Measurements from ENCODE around the gene DOCK2.

Gene DOCK2

GRCh38 chr5:170105642-170106611 is 468.9 kb downstream of the DOCK2 start, which contains the start of gene FOXI1:
TSS of gene FOXI1 (plus strand) at chr5:170105897. CDS start at chr5:170105958, 61 bp downstream.
- no peak for TF ChIP-seq TAF1 (IDR thresholded peaks at IDR 0.05; ENCODE audit: borderline replicate concordance, insufficient read depth, low read length)
- no peak for TF ChIP-seq FOXP2 (optimal IDR thresholded peaks at IDR 0.05; ENCODE audit: borderline replicate concordance, extremely low read depth, extremely low read length, insufficient read depth)
- no peak for TF ChIP-seq POLR2AphosphoS5 (IDR thresholded peaks at IDR 0.05; ENCODE audit: low read depth, low read length)
- no peak for TF ChIP-seq SIN3A (IDR thresholded peaks at IDR 0.05; ENCODE audit: borderline replicate concordance, insufficient read depth, low read length)
- no peak for TF ChIP-seq REST (IDR thresholded peaks at IDR 0.05; ENCODE audit: insufficient read depth in 1 of 2, low read depth in 2 of 2, low read length in 2 of 2)

- TF ChIP-seq REST (IDR thresholded peaks at IDR 0.05; ENCODE audit: insufficient read depth in 1 of 2, low read depth in 2 of 2, low read length in 2 of 2): no peak
- TF ChIP-seq POLR2AphosphoS5 (IDR thresholded peaks at IDR 0.05; ENCODE audit: low read depth, low read length): no peak
- TF ChIP-seq FOXP2 (optimal IDR thresholded peaks at IDR 0.05; ENCODE audit: borderline replicate concordance, extremely low read depth, extremely low read length, insufficient read depth): no peak
- TF ChIP-seq SIN3A (IDR thresholded peaks at IDR 0.05; ENCODE audit: borderline replicate concordance, insufficient read depth, low read length): no peak
- no peak for TF ChIP-seq TAF1 (IDR thresholded peaks at IDR 0.05; ENCODE audit: borderline replicate concordance, insufficient read depth, low read length)
These were observed 470.6 kb downstream of the DOCK2 start for GRCh38 chr5:170107674-170108073.

GRCh38 chr5:170108266-170108785 is 471.3 kb downstream of the DOCK2 start:
- no peak for TF ChIP-seq POLR2AphosphoS5 (IDR thresholded peaks at IDR 0.05; ENCODE audit: low read depth, low read length)
- no peak for TF ChIP-seq TAF1 (IDR thresholded peaks at IDR 0.05; ENCODE audit: borderline replicate concordance, insufficient read depth, low read length)
- no peak for TF ChIP-seq SIN3A (IDR thresholded peaks at IDR 0.05; ENCODE audit: borderline replicate concordance, insufficient read depth, low read length)
- TF ChIP-seq FOXP2 (optimal IDR thresholded peaks at IDR 0.05; ENCODE audit: borderline replicate concordance, extremely low read depth, extremely low read length, insufficient read depth): no peak
- no peak for TF ChIP-seq REST (IDR thresholded peaks at IDR 0.05; ENCODE audit: insufficient read depth in 1 of 2, low read depth in 2 of 2, low read length in 2 of 2)

GRCh38 chr5:170109059-170110031 is 472.3 kb downstream of the DOCK2 start:
- TF ChIP-seq POLR2AphosphoS5 (IDR thresholded peaks at IDR 0.05; ENCODE audit: low read depth, low read length): no peak
- TF ChIP-seq FOXP2 (optimal IDR thresholded peaks at IDR 0.05; ENCODE audit: borderline replicate concordance, extremely low read depth, extremely low read length, insufficient read depth): no peak
- TF ChIP-seq SIN3A (IDR thresholded peaks at IDR 0.05; ENCODE audit: borderline replicate concordance, insufficient read depth, low read length): no peak
- TF ChIP-seq REST (IDR thresholded peaks at IDR 0.05; ENCODE audit: insufficient read depth in 1 of 2, low read depth in 2 of 2, low read length in 2 of 2): no peak
- TF ChIP-seq TAF1 (IDR thresholded peaks at IDR 0.05; ENCODE audit: borderline replicate concordance, insufficient read depth, low read length): no peak
